Fibroblast of upper back skin (primary cell): Measurements from ENCODE around the gene UGT1A10.

Source experiments
- DNase-seq: peaks from one replicate; pipeline ENCODE4 v3.0.0-alpha.2; 2013

Gene UGT1A10

GRCh38 chr2:233811732-233812131 is 175.5 kb downstream of the UGT1A10 start:
- DNase-seq, result no peak

DNA sequence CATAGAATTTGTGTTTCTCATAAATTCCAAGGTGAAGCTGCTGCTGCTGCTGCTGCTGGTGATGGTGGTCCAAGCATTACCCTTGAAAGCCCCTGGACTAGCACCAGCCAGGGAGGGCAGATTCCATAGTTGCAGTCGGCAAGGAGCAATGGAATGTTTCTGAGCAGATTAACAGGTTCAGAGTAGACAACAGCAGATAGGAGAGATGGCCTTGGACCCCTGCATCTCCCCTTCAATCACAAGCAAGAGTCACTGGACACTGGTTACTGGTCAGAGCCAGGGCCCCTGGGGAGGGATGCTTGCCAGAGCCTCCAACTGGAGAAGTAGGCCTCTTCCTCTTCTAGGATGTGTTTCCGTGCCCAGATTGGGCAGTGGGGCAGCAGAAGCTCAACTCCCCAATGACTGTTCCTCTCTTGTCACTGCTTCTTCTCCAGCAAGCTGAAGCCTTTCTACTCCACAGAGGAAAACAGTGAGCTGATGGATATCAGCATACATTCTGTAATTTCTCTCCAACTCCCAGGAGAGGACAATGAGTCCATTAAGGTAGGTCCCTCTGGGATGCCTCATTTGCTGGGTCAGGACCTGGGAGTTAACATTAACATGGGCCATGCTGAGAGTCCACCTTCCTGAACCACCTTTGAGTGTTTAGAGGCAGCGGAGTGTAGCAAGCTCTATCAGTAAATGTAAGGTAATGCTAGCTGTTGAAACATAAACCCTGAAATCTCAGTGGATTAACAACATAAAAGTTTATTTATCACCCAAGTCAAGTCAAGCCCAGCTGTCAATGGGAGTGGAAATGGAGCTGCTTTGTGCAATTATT is 177.2 kb downstream of the UGT1A10 start:
- DNase-seq, result no peak

DNA sequence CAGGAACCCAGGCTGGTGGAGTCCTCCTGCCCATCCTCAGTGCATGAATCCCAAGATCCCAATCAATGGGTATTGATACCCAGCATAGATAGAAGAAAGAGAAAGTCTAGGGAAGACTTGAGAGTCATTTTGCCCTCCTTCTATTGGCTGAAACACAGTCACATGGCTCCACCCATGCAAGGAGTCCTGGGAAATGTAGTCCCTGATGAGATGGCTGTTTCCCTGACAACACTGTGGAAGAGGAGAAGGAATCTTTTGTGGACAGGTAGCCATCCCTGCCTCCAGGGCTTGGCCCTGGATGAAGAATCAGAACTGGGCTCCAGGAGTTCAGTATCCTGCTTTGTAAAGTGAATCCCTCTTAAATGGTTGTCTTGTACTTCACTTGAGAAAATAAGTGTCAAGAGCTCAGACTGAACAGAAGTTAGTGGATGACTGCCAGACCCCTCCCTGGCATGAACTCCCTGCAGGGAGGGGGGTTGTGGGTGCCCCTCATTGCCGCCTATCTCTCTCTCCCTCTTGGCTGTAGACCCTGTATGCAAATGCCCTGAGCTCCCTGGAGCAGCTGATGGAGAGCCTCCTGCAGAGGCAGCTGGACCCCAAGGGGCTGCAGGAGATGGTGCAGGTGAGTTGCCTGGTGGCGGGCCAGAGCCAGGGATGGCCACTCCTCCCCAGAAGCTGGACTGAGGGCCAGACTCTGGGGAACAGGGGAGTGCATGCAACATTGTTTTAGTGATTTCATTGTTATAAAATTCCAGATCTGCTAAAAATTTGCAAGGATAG is 178.0 kb downstream of the UGT1A10 start:
- no peak for DNase-seq

DNA sequence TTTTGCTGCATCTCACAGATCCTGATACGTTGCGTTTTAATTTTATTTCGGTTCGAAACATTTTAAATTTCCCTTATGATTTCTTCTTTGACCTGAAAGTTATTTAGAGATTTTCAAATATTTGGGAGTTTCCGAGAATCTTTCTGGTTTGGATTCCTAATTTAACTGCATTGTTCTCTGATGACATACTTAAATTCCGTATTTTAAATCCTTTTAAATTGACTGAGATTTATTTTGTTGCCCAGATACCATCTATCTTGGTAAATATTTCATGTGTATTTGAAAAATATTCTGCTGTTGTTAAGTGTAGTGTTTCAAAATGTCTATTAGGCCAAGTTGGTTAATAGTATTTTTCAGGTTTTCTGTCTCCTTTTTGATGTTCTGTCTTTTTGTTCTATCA is 179.6 kb downstream of the UGT1A10 start:
- DNase-seq, result no peak

DNA sequence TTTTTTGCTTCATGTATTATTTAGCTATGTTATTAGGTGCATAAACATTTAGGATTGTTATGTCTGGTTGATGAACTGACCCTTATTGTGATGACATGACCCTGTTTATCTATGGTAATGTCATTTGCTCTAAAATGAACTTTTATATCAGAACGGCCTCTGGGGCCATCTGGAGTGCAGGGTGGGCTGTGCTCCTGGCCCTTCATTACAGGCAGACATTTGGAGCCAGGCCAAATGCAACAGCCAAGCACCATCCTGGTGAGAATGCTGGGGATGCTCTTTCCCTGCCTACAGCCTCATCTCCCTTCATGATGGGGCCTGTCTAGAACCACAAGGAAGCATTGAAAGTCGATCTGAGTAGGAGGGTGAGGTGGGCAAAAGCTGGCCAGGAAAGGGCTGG is 180.1 kb downstream of the UGT1A10 start:
- DNase-seq, result no peak

GRCh38 chr2:233816771-233817170 is 180.5 kb downstream of the UGT1A10 start:
- no peak for DNase-seq

GRCh38 chr2:233817361-233817911 is 181.2 kb downstream of the UGT1A10 start:
- no peak for DNase-seq

DNA sequence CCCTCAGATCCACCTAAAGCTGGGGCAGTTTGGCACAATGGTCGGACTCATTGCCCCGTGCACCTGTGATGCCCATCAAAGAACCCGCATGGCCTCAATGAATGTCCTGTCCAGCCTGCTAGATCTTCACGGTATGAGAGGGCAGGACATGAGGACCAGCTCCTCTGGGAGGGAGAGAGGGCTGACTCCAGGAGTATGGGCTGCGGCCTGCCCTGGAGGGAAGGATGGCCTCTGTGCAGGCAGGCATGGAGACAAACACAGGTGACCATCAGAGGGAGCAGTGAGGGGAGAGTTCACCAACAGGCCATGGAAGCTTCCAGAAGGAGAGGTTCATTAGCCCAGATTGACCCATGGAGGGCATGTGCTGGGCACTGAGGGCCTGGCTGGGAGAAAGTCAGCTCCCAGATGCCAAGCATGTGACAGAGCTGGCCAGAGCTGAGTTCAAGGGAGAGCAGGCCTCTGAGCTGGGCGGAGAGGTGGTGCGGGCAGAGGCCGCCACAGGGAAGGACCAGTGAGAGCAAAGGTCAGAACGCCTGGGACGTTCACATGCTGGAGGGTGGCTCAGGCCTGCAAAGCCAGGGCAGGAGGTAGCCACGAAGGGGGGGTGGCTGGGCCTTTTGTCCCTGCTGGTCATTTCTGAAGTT is 181.9 kb downstream of the UGT1A10 start:
- DNase-seq, result no peak

DNA sequence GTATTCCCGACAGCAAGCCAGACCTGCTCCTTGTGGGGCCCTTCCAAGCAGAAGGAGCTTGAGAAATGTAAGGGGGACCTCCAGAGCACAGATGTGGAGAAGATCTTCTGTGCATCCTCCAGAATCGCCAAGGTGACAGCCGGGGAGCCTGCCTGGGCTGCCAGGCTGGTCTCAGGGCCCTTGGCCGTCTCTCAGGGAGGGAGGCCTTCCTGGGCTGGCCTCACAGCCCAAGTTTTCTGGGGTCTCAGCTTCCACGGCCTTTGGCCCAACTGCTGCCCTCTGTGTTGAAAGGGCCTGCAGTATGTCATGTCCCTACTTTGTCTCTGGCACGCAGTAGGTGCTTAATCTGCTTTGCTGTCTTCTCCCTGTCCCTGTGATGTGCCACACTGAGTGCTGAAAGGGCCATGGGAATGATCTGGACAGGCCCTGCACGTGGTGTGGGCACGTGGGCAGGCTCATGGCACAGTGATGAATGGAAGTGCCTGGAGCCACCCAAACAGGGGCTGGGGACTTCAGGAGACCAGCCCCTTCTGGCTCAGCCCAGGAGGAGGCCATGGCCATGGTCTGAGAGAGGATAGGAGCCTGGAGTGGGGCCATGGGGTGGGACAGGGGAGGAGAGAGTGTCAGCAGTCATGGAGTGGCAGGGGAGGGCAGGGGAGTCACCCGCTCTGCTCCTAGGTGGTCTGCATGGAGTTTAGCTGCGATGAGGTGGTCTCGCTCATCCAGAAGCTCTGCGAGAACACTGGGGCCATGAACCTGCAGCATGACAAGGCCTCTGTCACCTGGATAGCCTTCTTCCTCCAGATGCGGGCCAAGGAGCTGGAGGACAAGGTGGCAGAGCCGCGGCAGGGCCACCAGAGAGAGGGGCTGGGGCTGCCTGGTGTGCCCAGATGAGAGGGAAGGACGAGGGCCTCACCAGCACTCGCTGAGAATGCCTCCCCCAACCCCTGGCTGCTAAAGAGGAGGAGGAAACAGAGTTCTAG is 182.7 kb downstream of the UGT1A10 start:
- DNase-seq, result no peak

DNA sequence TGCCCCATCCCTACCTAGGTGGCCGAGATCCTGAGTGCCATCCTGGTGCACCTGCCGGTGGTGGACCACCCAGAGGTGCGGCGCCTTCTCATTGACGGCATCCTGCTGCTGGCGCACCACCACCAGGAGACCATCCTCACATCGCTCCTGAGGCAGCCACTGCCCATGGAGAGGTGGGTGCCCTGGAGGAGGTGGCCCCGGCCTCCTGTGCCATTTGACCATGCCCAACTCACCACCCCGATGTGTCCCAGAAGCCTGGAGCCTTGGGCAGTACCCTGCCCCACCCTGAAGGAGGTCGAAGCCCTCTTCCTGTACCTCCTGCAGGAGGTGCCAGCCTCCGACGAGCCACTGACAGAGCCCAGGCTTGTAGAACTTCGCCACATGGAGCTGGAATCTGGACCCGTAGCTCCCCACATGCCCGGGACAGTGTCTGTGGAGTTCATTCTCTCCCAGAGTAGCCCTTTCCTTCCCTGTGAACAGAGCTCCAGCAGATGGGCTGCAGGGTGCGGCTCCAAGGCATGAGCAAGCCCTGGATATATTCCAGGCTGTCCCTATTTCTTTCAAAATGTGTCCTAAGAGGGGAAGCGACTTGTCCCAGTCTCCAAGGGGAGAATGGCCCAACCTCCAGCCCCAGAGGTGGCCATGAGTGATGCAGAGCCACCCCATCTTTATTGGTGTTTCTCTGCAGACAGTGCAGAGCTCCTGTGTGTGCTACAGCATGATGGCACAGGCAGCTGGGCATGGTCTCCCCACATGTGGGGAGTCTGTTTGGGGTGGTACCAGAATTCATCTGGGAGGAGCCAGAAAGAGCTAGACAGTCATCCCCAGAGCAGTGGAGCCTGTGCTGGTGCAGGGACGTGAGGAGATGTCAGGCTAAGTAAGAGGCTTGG is 183.9 kb downstream of the UGT1A10 start:
- DNase-seq, result no peak

GRCh38 chr2:233820774-233821105 is 184.5 kb downstream of the UGT1A10 start:
- DNase-seq, result no peak

- DNase-seq, result no peak
Measured at GRCh38 chr2:233821196-233821595, 184.9 kb downstream of the UGT1A10 start.

GRCh38 chr2:233821709-233822100 is 185.5 kb downstream of the UGT1A10 start:
- DNase-seq, result no peak

DNA sequence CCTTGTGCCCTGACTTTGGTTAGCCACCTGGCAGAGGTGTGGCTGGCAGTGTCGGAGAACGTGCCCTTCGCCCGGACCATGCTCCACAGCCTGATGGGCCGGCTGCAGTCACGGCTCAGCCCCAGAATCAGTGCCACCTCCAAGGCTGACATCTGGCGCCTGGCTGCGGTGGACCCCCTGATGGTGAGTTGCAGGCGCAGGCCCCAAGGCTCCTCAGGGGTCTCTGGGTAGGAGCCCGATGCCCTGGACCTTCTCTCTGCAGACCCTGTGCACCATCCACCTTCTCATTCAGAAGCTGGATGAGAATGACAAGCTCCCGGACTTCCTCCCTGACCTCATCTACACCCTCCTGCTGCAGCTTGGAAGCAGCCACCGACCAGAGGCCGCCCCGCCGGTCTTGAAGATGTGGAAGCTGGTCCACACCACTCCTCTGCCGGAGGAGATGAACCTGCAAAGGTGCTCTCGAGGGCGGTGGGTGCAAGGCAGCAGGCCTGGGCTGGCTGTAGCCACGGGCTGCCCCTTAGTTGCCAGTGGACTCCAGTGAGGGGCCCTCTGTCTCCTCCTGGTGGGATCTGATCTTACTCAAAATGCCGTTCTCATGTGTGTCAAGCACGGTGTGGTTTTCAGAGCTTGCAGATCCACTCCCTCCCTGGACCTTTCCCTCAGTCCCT is 186.0 kb downstream of the UGT1A10 start:
- no peak for DNase-seq
